HTERT RPE-1 (cell line): Measurements from ENCODE around the gene DENND4A.

ENCODE experiments used
- in situ Hi-C: fragments of 300-500 bp; cut with MboI; formaldehyde crosslinking; loops from 4 replicates; pipeline ENCODE4 v1.14.3; 2020; ENCODE audit warnings: low sequenced_read_pairs

The DENND4A gene

GRCh38 chr15:65688462-65688861, 103.6 kb downstream of the DENND4A start:
- in situ Hi-C loops = no loop called here

GRCh38 chr15:65682404-65682911, 109.6 kb downstream of the DENND4A start:
- in situ Hi-C loops = no loop called here

DNA sequence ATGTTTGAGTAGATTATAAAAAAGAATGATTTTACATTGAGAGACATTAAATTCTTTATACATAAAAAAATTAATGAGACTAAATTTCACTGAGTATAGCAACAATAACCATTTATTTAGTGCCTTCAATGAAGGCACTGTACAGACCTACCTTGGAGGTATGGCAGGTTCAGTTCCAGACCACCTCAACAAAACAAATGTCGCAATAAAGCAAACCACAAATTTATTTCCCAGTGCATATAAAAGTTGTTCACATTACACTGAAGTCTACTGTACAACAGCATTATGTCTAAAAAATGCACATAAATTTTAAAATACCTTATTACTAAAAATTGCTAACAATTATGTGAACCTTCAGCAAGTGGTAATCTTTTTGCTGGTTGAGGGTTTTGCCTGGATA, 111.5 kb downstream of the DENND4A start:
- in situ Hi-C loops = no loop called here

- in situ Hi-C loops = no loop called here
These were observed 116.0 kb downstream of the DENND4A start for GRCh38 chr15:65676123-65676522.

GRCh38 chr15:65675551-65675950, 116.5 kb downstream of the DENND4A start:
- in situ Hi-C loops = no loop called here

- in situ Hi-C loops = no loop called here
These were observed 125.8 kb downstream of the DENND4A start for GRCh38 chr15:65666257-65666656.

DNA sequence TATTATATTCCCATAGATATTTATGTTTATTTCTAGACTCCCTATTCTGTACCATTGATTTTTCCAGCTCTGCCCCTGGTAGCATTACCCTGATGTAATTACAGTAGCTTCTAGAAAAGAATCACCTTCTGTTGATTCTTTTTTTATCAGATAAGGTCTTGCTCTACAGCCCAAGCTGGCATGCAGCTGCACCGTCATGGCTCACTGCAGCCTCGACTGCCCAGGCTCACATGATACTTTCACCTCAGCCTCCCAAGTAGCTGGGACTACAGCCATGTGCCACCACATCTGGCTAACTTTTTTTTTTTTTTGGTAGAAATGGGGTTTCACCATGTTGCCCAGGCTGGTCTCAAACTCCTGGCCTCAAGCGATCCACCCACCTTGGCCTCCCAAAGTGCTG, 128.6 kb downstream of the DENND4A start:
- in situ Hi-C loops = no loop called here

DNA sequence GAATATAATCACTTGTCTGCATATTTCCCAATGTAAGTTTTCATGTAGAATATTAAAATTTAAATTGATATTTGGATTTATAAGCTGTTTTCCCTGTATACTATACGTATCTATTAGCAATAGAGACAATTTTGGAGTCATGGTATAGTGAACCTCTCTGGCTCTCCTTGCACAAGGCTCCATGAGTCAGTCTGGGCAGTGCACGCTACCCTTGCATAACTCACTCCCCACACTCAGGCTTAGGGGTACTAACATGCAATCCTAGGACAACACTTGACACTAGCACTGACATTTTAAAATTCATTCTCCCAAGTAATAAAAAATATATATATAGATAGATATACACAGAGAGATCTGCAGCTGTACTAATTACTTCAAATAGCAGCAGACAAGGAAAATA, 131.2 kb downstream of the DENND4A start:
- in situ Hi-C loops = no loop called here

DNA sequence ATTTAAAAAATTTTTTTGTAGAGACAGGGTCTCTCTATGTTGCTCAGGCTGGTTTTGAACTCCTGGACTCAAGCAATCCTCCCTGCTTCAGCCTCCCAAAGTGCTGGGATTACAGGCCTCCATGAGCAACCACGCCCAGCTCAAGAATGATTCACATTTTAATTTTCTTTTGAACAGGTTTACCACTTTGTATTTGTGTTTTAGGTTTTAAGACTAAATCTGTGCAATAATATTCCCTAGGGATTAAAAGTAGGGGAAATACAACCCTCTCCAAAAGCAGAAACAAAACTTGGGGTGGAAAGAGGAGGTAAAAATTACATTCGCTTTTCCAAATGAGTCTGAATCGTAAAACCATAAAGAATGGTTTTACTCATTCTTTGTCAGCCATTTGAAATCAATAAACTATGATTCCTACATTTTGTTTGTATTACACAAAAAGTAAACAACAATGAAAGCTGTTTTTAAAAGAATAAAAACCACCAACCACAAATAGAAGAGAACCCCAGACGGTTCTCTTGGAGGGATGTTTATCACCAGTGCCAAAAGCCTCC, 132.5 kb downstream of the DENND4A start:
- in situ Hi-C loops = no loop called here

- in situ Hi-C loops = no loop called here
These were observed 136.6 kb downstream of the DENND4A start for GRCh38 chr15:65655457-65655856.

DNA sequence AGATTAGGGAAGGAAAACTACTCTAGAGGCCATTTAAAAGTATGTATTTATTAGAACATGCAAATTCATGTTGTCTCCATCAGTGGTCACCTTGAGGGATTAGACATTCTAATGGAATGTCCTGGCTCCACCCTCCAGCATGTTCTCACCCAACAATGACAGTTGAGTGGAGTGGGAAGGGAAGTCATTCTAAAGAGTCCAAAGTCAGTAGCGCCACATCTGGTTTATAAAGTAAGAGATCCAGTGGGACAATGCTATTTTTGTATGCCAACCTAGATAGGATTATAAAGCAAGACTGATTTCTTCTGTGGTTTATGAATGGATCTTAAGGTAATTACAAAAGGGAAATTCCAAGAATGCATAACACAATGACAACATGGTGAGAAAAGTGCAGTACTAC, 137.1 kb downstream of the DENND4A start:
- in situ Hi-C loops = no loop called here

GRCh38 chr15:65653801-65654521, 138.1 kb downstream of the DENND4A start:
- in situ Hi-C loops = no loop called here

GRCh38 chr15:65653341-65653740, 138.8 kb downstream of the DENND4A start:
- in situ Hi-C loops = no loop called here

GRCh38 chr15:65651831-65652749, 140.0 kb downstream of the DENND4A start:
- in situ Hi-C loops = no loop called here

DNA sequence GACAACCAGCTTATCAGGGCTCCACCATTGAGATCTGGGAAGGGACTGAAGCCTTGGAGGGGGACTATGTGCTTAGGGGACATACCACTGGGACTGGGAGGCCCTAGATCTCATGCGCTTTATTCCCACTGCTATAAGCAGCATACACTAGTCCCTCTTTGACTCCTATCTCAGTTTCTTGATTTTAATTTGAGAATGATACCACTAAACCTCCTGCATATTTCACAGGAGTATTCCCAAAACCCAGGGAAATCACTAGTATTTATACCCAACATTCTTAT, 141.1 kb downstream of the DENND4A start:
- in situ Hi-C loops = no loop called here

- in situ Hi-C loops = no loop called here
These were observed 141.6 kb downstream of the DENND4A start for GRCh38 chr15:65650312-65651041.

- in situ Hi-C loops = no loop called here
These were observed 145.6 kb downstream of the DENND4A start for GRCh38 chr15:65646486-65646885.

GRCh38 chr15:65645392-65645791, 146.7 kb downstream of the DENND4A start:
- in situ Hi-C loops = no loop called here

DNA sequence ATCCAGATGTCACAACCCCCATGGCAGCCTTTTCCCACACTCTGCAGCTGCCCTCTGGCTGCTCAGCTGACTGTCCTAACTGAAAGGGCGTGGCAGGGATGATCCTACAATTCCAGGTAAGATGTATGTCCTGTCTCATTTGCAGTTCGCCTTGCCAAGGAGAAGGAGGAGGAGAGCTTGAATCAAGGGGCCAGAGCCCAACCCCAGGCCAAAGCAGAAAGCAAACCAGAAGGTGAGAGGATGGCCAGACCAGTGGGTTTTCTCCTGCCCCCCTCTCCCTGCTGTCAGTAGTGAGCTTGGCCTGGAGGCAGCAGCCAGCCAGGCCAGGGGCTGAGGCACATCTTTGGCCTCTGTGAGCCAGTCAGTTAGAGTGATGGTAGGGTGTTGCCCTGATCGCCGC, 147.8 kb downstream of the DENND4A start:
- in situ Hi-C loops = no loop called here

- in situ Hi-C loops = no loop called here
These were observed 149.5 kb downstream of the DENND4A start for GRCh38 chr15:65642594-65642993.

GRCh38 chr15:65641768-65642475, 150.2 kb downstream of the DENND4A start:
- in situ Hi-C loops = no loop called here
